Stomach smooth muscle (tissue), 2 donors: Measurements from ENCODE around the gene NBPF12.
"Not testable (repeated sequence)": the region's sequence is repeated elsewhere in the genome, so short reads cannot be mapped to it uniquely, and the experiment has no call there.

Experiments
- H3K27ac ChIP-seq: one replicate; pipeline ENCODE4 v1.7.0; 2013; ENCODE audit warnings: mild to moderate bottlenecking, low read length, inconsistent platforms
- H3K27me3 ChIP-seq, 2 donors: one replicate each; pipeline ENCODE4 v1.7.0; 2013; ENCODE audit warnings: low read length in 2 of 2; ENCODE audit not compliant: insufficient read depth in 2 of 2, control insufficient read depth in 1 of 2
- H3K36me3 ChIP-seq, 2 donors: one replicate each; pipeline ENCODE4 v1.7.0; 2013; ENCODE audit warnings: low read length in 2 of 2; ENCODE audit not compliant: control insufficient read depth in 2 of 2, insufficient read depth in 2 of 2
- H3K4me1 ChIP-seq: one replicate; pipeline ENCODE4 v1.7.0; 2013; ENCODE audit warnings: low read length; ENCODE audit not compliant: control insufficient read depth, insufficient read depth
- H3K4me3 ChIP-seq, 2 donors: one replicate each; pipeline ENCODE4 v1.7.0; 2013; ENCODE audit warnings: low read length in 2 of 2
- H3K9ac ChIP-seq, 2 donors: one replicate each; pipeline ENCODE4 v1.7.0; 2013; ENCODE audit warnings: low read length in 2 of 2, mild to moderate bottlenecking in 1 of 2
- H3K9me3 ChIP-seq, 2 donors: one replicate each; pipeline ENCODE4 v1.7.0; 2013; ENCODE audit warnings: low read length in 2 of 2; ENCODE audit not compliant: control insufficient read depth in 2 of 2
- donor health status: healthy.
- donor health status: Pancreatic carcinoma.

Gene NBPF12, protein sequence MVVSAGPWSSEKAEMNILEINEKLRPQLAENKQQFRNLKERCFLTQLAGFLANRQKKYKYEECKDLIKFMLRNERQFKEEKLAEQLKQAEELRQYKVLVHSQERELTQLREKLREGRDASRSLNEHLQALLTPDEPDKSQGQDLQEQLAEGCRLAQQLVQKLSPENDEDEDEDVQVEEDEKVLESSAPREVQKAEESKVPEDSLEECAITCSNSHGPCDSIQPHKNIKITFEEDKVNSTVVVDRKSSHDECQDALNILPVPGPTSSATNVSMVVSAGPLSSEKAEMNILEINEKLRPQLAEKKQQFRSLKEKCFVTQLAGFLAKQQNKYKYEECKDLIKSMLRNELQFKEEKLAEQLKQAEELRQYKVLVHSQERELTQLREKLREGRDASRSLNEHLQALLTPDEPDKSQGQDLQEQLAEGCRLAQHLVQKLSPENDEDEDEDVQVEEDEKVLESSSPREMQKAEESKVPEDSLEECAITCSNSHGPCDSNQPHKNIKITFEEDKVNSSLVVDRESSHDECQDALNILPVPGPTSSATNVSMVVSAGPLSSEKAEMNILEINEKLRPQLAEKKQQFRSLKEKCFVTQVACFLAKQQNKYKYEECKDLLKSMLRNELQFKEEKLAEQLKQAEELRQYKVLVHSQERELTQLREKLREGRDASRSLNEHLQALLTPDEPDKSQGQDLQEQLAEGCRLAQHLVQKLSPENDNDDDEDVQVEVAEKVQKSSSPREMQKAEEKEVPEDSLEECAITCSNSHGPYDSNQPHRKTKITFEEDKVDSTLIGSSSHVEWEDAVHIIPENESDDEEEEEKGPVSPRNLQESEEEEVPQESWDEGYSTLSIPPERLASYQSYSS (N-terminal part only)

DNA sequence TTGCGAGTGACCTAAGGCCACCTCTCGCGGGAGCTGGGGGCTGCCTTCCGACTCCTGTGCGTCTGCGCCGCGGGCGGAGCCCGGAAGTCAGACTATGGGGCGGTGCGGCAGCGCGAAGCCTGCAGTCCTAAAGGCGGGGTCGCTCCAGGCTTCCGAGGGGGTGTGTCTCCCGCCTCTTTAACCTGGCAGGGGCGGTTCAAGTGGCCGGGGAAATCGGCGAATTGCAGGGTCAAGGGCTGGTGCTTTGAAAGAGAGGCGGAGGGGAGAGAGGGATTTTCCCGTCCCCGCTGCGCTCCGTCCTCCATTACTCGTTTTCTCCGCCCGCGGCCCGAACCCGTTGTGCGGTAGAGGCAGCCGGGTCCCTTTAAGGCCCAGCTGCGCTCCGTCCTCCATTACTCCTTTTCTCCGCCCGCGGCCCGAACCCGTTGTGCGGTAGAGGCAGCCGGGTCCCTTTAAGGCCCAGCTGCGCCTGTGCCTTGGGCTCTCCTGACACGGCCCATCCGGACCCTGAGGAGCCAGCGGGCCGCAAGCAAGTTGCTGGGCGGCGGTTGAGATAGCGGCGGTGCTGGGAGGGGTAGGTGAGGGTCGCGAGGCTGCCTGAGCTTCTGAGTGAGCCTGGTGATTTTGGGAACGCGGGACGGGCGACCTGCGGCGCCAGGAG, at the start of gene NBPF12:
Gene NBPF12, plus strand, starts transcription at position 83 of the 661 bp plus-strand sequence. CDS start 21,820 bp downstream, outside the sequence.
- H3K9ac ChIP-seq = peak within 1 kb of the TSS; percentile 42 to 55

DNA sequence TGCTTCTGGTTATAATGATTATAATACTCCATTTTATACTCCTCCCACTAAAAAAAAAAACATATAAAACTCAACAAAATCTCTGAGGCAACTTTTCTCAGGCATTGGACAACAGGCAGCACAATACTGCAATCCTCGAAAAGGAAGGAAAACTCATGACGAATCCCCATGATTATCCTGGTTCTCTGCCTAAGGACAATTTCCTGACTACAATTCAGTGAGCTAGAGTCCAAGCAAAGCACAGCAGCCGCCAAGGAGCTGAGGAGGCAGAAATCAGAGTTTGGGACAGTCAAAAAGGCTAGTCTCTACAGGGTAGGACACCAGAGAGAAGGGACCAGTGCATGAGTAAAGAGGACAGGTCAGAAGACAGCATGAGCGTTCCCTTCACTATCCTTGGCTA, 46.8 kb upstream of the NBPF12 start:
- H3K27me3 ChIP-seq, H3K27ac ChIP-seq, H3K9me3 ChIP-seq, H3K4me3 ChIP-seq, H3K9ac ChIP-seq, H3K4me1 ChIP-seq, H3K36me3 ChIP-seq: not testable (repeated sequence)

More for the DNA sequence above, at the start of gene NBPF12:
- Histone ChIP-seq H3K4me3 (peak within 1 kb of the TSS; percentile 57 to 74), H3K27ac (peak within 1 kb of the TSS; percentile 55)
- H3K9me3 ChIP-seq, H3K27me3 ChIP-seq, H3K36me3 ChIP-seq, H3K4me1 ChIP-seq: not testable (repeated sequence)

DNA sequence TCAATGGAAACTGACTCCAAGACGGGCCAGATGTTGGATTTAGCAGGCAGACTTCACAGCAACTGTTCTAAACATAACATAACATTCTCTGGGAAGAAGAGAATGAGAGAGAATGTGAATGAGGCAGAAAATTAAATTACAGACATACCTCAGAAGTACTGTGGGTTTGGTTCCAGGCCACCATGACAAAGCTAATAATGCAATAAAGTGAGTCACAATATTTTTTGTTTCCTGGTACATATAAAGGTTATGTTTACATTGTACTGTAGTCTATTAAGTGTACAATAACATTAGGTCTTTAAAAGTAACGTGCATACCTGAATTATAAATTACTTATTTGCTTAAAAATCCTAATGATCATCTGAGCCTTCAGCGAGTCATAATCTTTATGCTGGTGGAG, 45.8 kb upstream of the NBPF12 start:
- not testable (repeated sequence) for H3K27ac ChIP-seq, H3K9me3 ChIP-seq, H3K4me1 ChIP-seq, H3K36me3 ChIP-seq, H3K27me3 ChIP-seq, H3K9ac ChIP-seq, H3K4me3 ChIP-seq

DNA sequence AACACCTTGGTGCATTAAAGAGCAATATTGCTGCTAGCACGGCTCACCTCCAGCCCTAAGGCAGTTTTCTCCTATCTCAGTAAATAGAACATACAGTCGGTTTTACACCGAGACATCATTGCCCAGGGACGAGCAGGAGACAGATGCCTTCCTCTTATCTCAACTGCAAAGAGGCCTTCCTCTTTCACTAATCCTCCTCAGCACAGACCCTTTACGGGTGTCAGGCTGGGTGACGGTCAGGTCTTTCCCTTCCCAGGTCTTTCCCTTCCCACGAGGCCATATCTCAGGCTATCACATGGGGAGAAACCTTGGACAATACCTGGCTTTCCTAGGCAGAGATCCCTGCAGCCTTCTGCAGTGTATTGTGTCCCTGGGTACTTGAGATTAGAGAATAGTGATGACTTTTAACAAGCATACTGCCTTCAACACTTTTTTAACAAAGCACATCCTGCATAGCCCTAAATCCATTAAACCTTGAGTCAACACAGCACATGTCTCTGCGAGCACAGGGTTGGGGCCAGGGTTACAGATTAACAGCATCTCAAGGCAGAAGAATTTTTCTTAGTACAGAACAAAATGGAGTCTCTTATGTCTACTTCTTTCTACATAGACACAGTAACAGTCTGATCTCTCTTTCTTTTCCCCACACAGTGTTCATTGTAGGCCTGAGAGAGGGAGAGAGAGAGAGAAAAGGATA, 30.4 kb upstream of the NBPF12 start:
- not testable (repeated sequence) for H3K36me3 ChIP-seq, H3K27ac ChIP-seq, H3K9ac ChIP-seq, H3K4me3 ChIP-seq, H3K9me3 ChIP-seq, H3K27me3 ChIP-seq, H3K4me1 ChIP-seq

DNA sequence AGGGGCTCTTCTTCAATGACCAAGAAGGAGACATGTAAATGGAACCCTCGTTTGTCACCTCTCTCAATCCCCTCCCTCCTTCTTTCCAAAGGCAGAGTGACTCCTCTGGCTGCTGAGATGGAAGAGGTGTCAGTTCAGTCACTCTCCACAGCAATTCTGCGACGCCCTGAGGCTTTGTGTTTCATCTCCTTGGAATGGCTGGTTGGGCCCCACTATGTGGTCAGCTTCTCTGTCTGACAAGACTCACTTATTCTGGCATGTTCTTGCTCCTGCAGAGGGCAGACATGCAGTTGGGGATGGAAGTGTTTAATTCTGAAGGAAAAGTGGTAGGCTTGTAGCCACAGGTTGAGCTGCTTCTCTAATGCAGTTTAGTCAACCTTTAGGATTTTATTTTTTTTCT, 25.1 kb upstream of the NBPF12 start:
- not testable (repeated sequence) for H3K27me3 ChIP-seq, H3K27ac ChIP-seq, H3K4me1 ChIP-seq, H3K4me3 ChIP-seq, H3K9me3 ChIP-seq, H3K36me3 ChIP-seq, H3K9ac ChIP-seq

DNA sequence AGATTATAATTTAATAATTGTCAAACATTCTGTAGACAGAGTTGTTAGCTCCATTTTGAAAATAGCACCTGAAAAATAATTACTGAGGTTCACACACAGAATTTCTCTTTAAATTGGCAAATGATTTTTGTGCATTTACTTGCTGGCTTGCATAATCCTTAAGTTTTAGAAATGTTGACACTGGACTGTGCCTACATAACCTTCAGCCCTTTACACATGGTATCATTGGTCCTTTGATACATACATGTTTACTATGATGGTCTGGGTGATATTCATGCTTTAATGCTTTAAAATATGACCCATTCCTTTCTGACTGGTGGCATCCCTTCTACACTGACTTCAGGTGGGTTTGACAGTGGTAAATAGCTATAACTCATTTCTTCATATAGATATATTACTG, 17.3 kb upstream of the NBPF12 start:
- H3K9ac ChIP-seq, H3K27ac ChIP-seq, H3K9me3 ChIP-seq, H3K4me1 ChIP-seq, H3K27me3 ChIP-seq, H3K36me3 ChIP-seq, H3K4me3 ChIP-seq: not testable (repeated sequence)

DNA sequence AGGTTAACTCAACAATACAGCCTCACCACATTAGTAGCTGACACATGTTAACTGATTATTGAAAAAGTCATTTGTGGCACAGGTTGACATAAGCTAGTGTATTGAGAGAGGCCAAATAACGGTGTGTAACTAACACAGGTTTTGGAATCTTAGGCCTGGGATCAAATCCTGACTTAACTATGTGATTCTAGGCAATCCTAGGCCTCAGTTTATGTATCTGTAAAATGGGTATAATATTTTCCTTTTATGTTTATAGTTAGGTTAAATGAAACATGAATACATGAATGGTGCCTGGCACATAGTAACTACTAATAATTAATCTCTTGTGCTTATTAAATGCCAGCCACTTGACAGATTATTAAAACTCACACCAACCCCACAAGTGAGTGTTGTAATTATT, 15.5 kb upstream of the NBPF12 start:
- not testable (repeated sequence) for H3K4me3 ChIP-seq, H3K9ac ChIP-seq, H3K4me1 ChIP-seq, H3K9me3 ChIP-seq, H3K36me3 ChIP-seq, H3K27ac ChIP-seq, H3K27me3 ChIP-seq

DNA sequence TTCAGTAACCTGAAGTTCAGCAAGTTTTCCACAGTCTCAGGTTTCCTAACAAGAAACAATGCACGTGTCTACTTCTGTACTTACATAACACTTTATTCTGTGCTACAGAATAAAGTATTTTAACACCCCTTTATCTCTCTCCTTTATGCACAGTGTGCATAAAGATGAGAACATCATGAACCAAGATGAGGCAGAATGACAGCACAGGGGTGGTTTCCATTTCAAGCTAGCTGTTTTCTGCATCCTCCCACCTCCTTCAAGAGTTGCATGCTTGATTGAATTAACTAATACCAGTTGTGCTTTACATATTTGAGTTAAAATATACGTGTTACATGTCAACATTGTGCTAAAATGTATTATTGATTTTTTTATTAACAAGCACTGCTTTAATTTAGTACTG, 14.0 kb upstream of the NBPF12 start:
- H3K9ac ChIP-seq, H3K4me1 ChIP-seq, H3K27ac ChIP-seq, H3K9me3 ChIP-seq, H3K27me3 ChIP-seq, H3K36me3 ChIP-seq, H3K4me3 ChIP-seq: not testable (repeated sequence)

DNA sequence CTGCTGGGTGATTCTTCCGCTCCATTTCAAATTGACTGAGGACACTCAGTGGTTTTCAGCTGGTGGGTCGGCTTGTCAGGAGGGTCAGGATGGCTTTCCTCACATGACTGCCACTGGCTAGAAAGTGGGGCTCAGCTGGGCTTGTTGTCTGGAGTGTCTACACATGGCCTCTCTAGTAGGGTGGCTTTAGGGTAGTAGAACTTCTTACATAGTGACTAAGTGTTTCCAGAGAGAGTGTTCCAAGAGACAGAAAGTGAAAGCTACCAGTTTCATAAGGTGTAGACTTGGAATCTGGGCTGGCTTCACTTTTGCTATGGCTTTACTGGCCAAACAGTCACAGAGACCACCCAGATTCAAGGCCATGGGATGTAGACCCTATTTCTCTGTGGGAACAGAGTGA, 11.7 kb upstream of the NBPF12 start:
- H3K36me3 ChIP-seq, H3K4me3 ChIP-seq, H3K27me3 ChIP-seq, H3K9me3 ChIP-seq, H3K9ac ChIP-seq, H3K27ac ChIP-seq, H3K4me1 ChIP-seq: not testable (repeated sequence)

DNA sequence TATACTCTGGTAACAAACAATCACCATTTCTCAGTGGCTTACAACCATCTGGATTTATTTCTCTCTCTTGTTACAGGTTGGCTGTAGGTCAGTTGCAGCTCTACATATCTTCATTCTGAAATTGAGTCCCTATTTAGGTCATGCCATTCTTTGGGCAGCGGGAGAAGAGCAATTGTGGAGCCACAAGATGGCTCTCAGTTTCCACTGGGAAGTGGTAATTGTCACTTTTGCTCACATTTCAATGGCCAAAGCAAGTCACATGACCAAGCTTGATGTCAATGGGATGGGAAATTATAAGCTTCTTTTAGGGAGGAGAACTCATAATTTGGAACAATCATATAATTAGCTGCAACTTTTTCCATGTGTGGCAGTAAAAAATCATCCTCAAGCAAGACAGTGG, 7.9 kb upstream of the NBPF12 start:
- H3K27ac ChIP-seq, H3K4me3 ChIP-seq: not testable (repeated sequence)

More for the DNA sequence above, 7.9 kb upstream of the NBPF12 start:
- H3K27me3 ChIP-seq, H3K9me3 ChIP-seq, H3K4me1 ChIP-seq, H3K36me3 ChIP-seq, H3K9ac ChIP-seq: not testable (repeated sequence)
